Metanephros (tissue), 1 donor: Measurements from ENCODE around the gene MYH15. TPM values are rescaled to one million over a fixed set of nuclear protein-coding genes. Genes with fewer than 3 reads are reported as not detected.

Source experiments
- total RNA-seq: library from RNA; depleted of rRNA; stranded (reverse); fragments of >200 nt; gene quantifications from one replicate; pipeline ENCODE4 v1.2.3, GENCODE V29; 2014

Gene MYH15
- total RNA-seq, result 0.12 TPM

DNA sequence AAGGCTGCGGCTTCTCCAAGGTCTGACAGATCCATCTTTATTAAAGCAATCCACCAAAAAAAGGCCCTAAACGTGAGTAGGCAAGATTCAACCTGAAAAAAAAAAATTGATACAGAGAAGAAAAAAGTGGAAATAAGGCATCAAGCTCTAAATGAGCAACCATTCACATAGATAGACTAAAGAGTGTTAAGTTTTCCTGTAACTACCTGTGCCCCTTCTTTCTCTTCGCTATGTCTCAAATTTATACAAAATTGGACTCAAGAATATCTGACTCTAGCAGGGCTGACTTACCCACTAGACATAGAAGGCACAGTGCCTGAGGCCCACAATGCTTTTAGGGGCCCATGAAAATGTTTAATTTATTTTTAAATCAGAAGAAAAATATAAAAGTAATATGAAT, at the start of gene MYH15:
Gene MYH15 (minus strand): TSS at position 101 of the 400 bp plus-strand sequence. CDS start 66 bp downstream, at position 35.

Other genes with a start within 250 kb of the MYH15 start
- gene HHLA2, start 214.0 kb downstream of the MYH15 start, total RNA-seq, result 13.8 TPM
- gene CIP2A, start 78.8 kb upstream of the MYH15 start, total RNA-seq, result 16.7 TPM
- gene DZIP3, start 79.1 kb upstream of the MYH15 start, total RNA-seq, result 25.9 TPM
- not detected for gene RETNLB, start 246.8 kb upstream of the MYH15 start, total RNA-seq